Activated CD8-positive, alpha-beta memory T cell treated with anti-CD3 and anti-CD28 coated beads, Interleukin-2, amount 50 U/mL, for 24 hours (primary cell): Measurements from ENCODE around the gene JMJD6.
"Not testable (repeated sequence)": the region's sequence is repeated elsewhere in the genome, so short reads cannot be mapped to it uniquely, and the experiment has no call there.

Experiments used
- DNase-seq: peaks from one replicate; pipeline ENCODE4 v3.0.0-alpha.2; 2020; ENCODE audit errors: extremely low read depth

JMJD6 gene

DNA sequence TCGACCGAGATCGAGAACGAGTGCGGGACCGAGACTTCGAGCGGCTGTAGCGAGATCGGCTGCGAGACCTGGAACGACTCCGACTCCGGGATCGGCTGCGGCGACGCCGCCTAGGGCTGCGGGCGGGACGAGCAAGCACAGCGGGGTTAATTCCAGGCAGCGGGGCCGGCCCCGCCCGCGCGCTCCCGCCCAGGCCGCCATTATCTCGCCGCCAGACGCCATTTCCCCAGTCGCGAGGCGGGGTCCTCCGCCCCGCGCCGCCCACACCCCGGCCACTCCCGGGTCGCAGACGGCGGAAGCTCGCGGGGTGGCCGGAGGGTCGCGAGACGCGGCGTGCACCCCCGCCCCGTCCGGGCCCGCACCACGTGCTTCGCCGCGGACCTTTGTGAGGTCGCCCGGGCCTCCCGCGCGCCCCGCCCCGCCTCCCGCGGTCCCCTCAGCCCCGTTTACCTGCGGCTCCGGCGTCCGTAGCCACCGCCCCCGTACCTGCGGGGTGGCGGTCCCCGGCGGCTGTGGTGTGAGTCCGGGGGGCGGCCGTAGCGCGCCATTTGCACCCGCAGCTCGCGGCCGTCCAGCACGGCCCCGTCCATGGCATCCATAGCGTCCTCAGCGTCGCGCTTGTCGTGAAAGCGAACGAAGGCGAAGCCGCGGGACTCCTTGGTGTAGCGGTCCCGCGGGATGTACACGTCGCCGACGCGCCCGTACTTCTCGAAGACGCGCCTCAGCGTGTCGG, 10.1 kb upstream of the JMJD6 start:
- no peak for DNase-seq

- no peak for DNase-seq
Observed at GRCh38 chr17:76735586-76736348, 9.4 kb upstream of the JMJD6 start.

DNA sequence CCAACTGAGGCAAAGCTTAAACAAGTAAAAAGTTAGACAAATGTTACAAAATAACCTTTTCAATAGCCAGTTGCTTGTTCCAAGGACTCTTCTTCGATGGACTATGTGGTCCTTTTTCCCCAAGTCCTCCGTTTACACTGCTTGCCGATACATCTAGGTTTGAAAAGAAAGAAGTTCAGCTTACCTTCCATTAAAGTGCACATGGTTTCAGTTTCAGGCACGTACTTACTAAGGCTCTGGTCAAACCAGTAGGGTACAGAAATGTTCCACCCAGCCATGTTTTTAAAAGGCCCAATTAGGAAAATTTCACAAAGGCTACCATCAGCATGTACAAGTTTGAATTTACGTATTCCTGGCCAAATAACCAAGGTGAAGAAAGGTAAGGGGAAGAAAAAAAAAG, 8.6 kb upstream of the JMJD6 start:
- DNase-seq = no peak

DNA sequence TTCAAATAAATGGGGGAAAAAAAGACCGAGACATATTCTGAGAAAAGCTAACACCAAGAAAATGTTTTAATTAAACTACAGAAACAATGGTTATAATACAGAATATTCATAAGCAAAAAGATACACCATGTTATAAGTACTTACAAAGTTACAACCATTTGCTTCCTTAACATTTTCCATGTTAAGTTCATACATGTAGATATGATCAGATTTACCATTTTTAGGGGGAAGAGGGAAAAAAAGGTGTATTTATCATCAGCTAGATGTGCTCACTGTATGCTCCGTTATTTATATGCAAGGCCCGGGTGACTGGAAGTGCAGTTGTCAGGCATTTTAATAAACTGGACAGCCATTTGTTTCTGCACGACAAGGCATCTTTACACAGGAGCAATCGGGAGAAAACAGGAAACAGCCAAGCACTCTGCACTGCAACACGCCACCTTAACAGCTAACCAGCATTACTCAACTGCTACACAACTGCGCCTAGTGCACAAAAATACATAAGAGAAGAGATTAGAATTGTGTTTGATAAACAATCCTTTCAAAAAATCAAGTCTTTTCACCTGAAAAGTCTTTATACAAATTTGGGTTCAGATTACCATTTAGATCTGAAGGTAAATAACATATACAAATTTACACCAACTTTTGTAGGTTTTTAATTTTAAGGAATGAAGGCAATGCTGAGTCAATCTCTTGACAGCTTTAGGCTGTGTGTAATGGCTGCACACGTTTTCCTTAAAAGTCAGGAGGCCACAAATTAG, 7.9 kb upstream of the JMJD6 start:
- no peak for DNase-seq

DNA sequence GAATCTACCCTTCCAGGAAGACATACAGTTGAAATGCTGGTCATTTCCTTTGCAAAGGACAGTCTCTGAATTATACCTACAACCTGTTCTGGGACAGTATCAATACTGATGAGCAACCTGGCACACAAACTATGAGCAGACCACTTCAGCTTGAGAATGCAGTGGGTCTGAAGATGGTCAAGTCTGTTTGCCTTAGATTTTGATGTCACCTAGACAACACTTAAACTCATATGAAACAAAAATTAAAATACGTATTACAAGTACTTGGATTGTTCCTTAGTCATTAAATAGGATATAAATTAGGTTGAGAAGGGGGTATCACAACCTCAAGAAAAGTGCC, 7.2 kb upstream of the JMJD6 start:
- no peak for DNase-seq

GRCh38 chr17:76732734-76733617, 6.6 kb upstream of the JMJD6 start:
- no peak for DNase-seq

DNA sequence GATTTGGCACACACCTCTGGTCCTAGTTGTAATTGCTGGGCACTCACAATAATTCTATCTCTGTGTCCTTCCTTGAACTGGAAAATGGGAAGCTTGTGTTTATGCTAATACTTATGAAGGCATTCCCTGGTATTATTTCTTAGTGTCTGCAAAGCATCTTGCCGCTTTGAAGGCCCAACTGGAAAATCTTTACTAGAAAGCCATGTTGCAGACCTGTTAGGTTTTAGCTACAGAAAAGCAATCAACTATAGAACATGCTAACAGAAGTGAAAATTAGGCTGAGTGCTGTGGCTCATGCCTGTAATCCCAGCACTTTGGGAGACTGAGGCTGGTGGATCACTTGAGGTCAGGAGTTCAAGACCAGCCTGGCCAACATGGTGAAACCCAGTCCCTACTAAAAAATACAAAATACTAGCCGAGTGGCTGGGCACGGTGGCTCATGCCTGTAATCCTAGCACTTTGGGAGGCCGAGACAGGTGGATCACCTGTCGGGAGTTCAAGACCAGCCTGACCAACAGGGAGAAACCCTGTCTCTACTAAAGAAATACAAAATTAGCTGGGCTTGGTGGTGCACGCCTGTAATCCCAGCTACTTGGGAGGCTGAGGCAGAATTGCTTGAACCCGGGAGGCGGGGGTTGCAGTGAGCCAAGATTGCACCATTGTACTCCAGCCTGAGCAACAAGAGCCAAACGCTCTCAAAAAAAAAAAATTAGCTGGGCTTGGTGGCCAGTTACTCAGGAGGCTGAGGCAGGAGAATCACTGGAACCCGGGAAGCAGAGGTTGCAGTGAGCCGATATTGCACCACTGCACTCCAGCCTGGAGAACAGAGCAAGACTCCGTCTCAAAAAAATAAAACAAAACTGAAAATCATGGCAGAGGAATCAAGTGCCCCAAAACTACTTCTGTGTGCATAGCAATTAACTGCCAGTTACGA, 5.7 kb upstream of the JMJD6 start:
- not testable (repeated sequence) for DNase-seq

DNA sequence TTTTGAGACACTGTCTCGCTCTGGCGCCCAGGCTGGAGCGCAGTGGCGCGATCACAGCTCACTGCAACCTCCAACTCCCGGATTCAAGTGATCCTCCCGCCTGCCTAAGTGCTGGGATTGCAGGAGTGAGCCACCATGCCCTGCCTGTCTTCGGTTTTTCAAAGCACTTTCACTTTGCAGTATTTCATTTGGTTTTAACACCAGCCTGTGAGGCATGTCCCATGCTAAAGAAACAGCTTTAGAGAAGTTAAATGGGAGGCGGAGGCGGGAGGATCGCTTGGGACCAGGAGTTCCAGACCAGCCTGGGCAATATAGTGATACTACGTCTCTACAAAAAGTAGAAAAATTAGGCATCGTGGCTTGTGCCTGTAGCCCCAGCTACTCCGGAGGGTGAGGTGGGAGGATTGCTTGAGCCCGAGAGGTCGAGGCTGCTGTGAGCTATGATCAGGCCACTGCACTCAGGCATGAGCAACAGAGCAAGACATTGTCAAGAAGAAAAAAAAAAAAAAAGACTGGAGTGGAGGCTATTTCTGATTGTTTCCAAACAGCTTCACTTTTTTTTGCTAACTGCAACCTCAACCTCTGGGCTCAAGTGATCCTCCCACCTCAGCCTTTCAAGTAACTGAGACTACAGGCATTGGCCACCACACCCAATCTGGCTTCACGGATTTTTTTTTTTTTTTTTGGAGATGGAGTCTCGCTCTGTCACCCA, 1.5 kb upstream of the JMJD6 start:
- DNase-seq = no peak

DNA sequence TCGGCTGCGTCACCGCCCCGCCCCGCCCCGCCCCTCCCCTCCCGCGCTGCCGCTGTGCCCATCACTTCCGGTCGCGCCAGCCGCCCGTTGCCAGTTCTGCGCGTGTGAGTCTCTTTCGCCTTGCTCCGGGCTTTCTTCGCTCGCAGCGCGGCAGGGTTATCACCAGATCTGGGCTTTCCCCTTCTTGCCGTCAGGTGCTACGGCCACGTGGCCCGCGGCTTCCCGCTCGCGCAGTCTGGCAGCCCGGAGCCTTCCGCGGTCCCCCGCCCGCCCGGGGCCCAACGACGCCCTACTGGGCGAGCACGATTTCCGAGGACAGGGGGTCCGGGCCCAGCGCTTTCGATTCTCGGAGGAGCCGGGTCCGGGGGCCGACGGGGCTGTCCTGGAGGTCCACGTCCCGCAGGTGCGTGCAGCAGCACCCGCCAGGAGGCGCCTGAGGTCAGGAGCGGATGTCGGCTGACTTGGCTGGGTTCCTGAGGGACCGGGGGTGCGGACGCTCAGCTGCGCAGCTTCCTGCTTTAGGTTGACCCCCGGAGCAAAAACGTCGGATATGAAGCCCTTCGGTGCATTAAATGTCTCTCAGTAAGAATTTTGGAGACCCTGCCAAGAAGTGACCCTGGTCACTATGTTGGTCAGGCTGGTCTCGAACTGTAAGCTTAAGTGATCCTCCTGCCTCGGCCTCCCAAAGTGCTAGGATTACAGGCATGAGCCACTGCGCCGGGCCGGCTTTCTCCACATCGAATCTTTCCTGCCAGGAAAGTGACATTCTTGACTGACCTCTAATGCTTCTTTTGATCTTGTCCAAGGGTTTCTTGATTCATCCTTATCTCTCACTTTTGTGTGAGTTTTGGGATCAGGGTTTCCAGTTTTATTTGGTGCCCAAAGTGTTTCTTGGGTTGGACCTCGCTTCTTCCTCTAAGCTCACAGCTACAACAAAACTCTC, 641 bp upstream of the JMJD6 start, which contains the start of gene METTL23:
METTL23 (plus strand) TSS at position 64 of the 943 bp plus-strand sequence. CDS start 2,872 bp downstream, outside the sequence.
- peak; percentile 48 for DNase-seq

- DNase-seq = peak; percentile 50
Observed at GRCh38 chr17:76725580-76726230, 701 bp downstream of the JMJD6 start.

GRCh38 chr17:76723812-76724211, 2.6 kb downstream of the JMJD6 start:
- no peak for DNase-seq

- DNase-seq = not testable (repeated sequence)
Observed at GRCh38 chr17:76722977-76723376, 3.4 kb downstream of the JMJD6 start.

GRCh38 chr17:76722279-76722678, 4.1 kb downstream of the JMJD6 start:
- DNase-seq = no peak

- DNase-seq = no peak
Observed at GRCh38 chr17:76721463-76721862, 4.9 kb downstream of the JMJD6 start.

DNA sequence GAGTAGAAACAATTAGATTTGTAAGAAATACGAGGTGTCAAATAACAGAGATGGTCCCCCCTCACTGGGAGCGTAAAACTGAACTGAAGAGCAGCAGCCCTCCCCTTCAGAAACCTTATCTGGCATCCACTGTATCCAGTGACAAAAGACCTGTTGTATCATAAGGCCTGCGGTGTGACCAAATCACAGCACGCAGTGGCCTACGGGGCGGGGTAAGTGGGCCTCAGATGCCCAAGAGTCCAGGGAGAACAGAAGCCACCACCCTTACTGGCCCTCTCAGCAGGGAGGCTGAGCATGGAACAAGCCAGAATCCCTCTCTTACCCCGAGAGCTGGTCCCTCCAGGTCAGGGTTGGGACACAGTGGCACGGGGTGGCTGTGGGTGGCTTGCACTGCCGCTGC, 5.5 kb downstream of the JMJD6 start:
- DNase-seq = no peak

DNA sequence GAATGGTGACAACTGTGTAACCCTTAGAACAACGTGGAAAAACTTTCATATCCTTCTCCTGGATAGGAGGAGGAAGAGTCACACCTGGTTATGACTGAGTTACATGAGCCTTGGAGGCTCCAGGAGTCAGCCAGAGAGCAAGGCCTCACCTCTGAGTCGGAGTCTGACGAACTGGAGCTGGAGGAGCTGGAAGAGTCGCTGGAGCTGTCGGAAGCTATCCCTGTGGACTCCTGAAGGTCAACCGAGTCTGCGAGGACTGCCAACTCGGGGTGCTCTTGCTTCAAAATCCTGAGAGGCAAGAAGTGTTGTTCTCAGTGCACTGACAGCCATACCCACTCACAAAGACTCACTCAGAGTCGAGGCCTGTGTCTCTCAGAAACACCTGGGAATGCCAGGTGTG, 6.2 kb downstream of the JMJD6 start:
- no peak for DNase-seq

DNA sequence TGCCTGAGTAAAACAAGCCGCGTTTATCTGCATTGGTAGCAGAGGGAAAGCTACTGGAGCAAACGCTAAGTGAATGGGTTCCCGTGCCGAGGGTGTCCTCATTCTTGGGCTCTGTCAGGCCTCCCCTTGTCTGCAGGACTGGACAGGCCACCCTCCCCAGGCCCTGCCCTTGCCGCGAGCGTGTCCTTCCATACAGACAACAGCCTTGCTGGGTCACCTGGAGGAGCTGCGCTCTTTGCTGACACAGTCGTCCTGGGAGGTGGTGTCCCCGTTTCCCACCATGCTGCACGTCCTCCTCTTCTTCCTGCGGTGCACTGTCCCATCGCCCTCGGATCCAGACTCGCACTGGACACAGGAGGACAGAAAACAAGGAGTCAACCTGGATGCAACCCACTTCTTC, 7.9 kb downstream of the JMJD6 start:
- no peak for DNase-seq

DNA sequence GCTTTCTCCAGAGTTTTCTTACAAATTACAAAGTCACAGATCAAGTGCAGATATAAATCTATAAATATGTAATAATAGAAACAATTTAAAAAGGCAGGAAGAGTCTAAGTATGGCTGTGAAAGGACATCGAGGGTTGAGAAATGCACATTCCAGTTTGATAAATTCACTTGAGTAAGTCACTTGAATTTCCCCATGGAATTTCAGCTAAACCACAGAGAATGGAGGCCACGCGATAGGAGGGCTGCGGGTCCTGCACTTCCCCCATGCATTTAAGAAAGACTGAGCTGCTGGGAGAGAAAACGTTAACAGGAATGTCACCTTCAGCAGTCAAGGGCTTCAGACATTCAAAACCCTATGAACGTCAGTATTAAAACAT, 9.6 kb downstream of the JMJD6 start:
- DNase-seq = no peak
